H1 (cell line): ENCODE measurements around the gene INPP5K.

Experiments
- CHD1 ChIP-seq: IDR thresholded peaks from 2 replicates; pipeline ENCODE4 v1.6.1; 2012; ENCODE audit warnings: low read depth, low read length, improper control_type of control experiment
- TF ChIP-seq, protein P1 (sequence below), 3 experiments: IDR thresholded peaks; 1 replicate in 2 of 3; 2 replicates in 1 of 3; pipeline versions ENCODE4 v1.5.1 to v1.6.1; 2011; ENCODE audit warnings: low read length in 3 of 3, mild to moderate bottlenecking in 3 of 3, inconsistent platforms in 2 of 3, low read depth in 1 of 3, moderate library complexity in 1 of 3; ENCODE audit not compliant: insufficient read depth in 1 of 3; ENCODE audit errors: control extremely low read depth in 1 of 3

DNA sequence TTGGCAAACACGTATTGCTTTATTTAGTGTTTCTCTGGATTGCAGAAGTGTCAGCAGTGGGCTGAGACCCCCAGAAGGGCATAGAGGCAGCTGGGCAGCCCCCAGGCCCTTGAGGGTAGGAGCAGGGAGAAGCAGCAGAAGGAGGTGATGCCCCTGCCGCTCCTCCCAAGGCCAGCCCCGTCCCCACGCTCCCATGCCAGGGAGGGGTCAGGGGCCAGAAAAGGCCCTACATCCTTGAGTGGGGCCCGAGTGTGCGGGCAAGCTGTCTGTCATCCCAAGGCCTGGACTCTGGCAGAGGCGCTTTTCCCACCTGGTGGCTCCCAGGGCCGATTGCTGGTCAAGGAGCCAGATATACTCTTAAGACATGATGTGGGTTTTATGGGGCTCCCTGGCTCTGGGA, 52.2 kb downstream of the INPP5K start:
- TF ChIP-seq CHD1: no peak
- TF ChIP-seq, protein P1, sequence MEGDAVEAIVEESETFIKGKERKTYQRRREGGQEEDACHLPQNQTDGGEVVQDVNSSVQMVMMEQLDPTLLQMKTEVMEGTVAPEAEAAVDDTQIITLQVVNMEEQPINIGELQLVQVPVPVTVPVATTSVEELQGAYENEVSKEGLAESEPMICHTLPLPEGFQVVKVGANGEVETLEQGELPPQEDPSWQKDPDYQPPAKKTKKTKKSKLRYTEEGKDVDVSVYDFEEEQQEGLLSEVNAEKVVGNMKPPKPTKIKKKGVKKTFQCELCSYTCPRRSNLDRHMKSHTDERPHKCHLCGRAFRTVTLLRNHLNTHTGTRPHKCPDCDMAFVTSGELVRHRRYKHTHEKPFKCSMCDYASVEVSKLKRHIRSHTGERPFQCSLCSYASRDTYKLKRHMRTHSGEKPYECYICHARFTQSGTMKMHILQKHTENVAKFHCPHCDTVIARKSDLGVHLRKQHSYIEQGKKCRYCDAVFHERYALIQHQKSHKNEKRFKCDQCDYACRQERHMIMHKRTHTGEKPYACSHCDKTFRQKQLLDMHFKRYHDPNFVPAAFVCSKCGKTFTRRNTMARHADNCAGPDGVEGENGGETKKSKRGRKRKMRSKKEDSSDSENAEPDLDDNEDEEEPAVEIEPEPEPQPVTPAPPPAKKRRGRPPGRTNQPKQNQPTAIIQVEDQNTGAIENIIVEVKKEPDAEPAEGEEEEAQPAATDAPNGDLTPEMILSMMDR (IDR thresholded peaks at IDR 0.05; ENCODE audit: control extremely low read depth in 1 of 3, insufficient read depth in 1 of 3, low read depth in 1 of 3, low read length in 3 of 3): no peak
